ENCODE data around the gene RFFL.

- no peak for TF ChIP-seq CTCF (conservative IDR thresholded peaks at IDR 0.05 in 1 of 2, IDR thresholded peaks at IDR 0.05 in 1 of 2; ENCODE audit: extremely low read depth in 1 of 2, insufficient read depth in 1 of 2, low read depth in 1 of 2, low read length in 2 of 2)
- TF ChIP-seq EZH2 (IDR thresholded peaks at IDR 0.05; ENCODE audit: borderline replicate concordance, low read length): no peak
These were observed 72.6 kb downstream of the RFFL start for GRCh38 chr17:34990921-34991365.
